HG03460 (cell line): ENCODE measurements around the gene ZNF22.
A peak's percentile ranks its signal among the peaks of the same experiment; 100 is the strongest.

Source experiments
- ATAC-seq: cut with Tn5 transposase; IDR thresholded peaks from one replicate; pipeline ENCODE4 v1.9.1; 2021; ENCODE audit not compliant: unreplicated experiment

The ZNF22 gene

GRCh38 chr10:44963772-44964633, 36.7 kb upstream of the ZNF22 start:
- no peak for ATAC-seq

GRCh38 chr10:44965104-44965503, 35.6 kb upstream of the ZNF22 start:
- ATAC-seq: no peak

GRCh38 chr10:44965651-44966097, 35.0 kb upstream of the ZNF22 start:
- ATAC-seq: peak; percentile 35

- ATAC-seq: peak; percentile 26
These were observed 34.5 kb upstream of the ZNF22 start for GRCh38 chr10:44966129-44966815.

GRCh38 chr10:44966816-44967509, 33.8 kb upstream of the ZNF22 start:
- no peak for ATAC-seq

- ATAC-seq: no peak
These were observed 33.1 kb upstream of the ZNF22 start for GRCh38 chr10:44967616-44968015.

- no peak for ATAC-seq
These were observed 32.6 kb upstream of the ZNF22 start for GRCh38 chr10:44968091-44968490.

GRCh38 chr10:44968500-44969400, 32.0 kb upstream of the ZNF22 start:
- ATAC-seq: no peak

- ATAC-seq: no peak
These were observed 30.9 kb upstream of the ZNF22 start for GRCh38 chr10:44969854-44970253.

- no peak for ATAC-seq
These were observed 29.8 kb upstream of the ZNF22 start for GRCh38 chr10:44970812-44971395.

- no peak for ATAC-seq
These were observed 29.3 kb upstream of the ZNF22 start for GRCh38 chr10:44971434-44971833.

- no peak for ATAC-seq
These were observed 28.6 kb upstream of the ZNF22 start for GRCh38 chr10:44971935-44972757.

GRCh38 chr10:44972874-44973306, 27.8 kb upstream of the ZNF22 start:
- ATAC-seq: no peak

GRCh38 chr10:44973323-44974081, 27.2 kb upstream of the ZNF22 start:
- peak; percentile 30 for ATAC-seq

GRCh38 chr10:44974082-44974627, 26.6 kb upstream of the ZNF22 start:
- peak; percentile 3 for ATAC-seq

- ATAC-seq: peak; percentile 66
These were observed 25.9 kb upstream of the ZNF22 start for GRCh38 chr10:44974628-44975430.
